Measurements from ENCODE around the gene PPP6R3.
"Not testable (repeated sequence)": the region's sequence is repeated elsewhere in the genome, so short reads cannot be mapped to it uniquely, and the experiment has no call there.

The PPP6R3 gene

GRCh38 chr11:68441466-68442230, 18.9 kb upstream of the PPP6R3 start:
- no peaks in the 10 kb centered on the region for H3K9me3 Mint-ChIP-seq
- peaks cover 4% of the 10 kb centered on the region for H3K4me1 Mint-ChIP-seq (ENCODE audit: low read depth)
- H3K4me3 Mint-ChIP-seq, result no peak overlapping the region
- DNase-seq (ENCODE audit: low spot score), result no peak
- H3K27ac Mint-ChIP-seq, result no peak overlapping the region
- H3K36me3 Mint-ChIP-seq (ENCODE audit: low read depth), result no peaks in the 10 kb centered on the region
- H3K27me3 Mint-ChIP-seq (ENCODE audit: low read depth), result no peaks in the 10 kb centered on the region

- DNase-seq (ENCODE audit: low spot score), result no peak
- no peaks in the 10 kb centered on the region for H3K36me3 Mint-ChIP-seq (ENCODE audit: low read depth)
- H3K27me3 Mint-ChIP-seq (ENCODE audit: low read depth), result no peaks in the 10 kb centered on the region
- H3K4me1 Mint-ChIP-seq (ENCODE audit: low read depth), result peaks cover 1% of the 10 kb centered on the region
- H3K27ac Mint-ChIP-seq, result no peak overlapping the region
- H3K9me3 Mint-ChIP-seq, result no peaks in the 10 kb centered on the region
- H3K4me3 Mint-ChIP-seq, result no peak overlapping the region
These were observed 18.1 kb upstream of the PPP6R3 start for GRCh38 chr11:68442433-68442832.

GRCh38 chr11:68444566-68444965, 16.0 kb upstream of the PPP6R3 start:
- Mint-ChIP-seq H3K27me3 (ENCODE audit: low read depth) (no peaks in the 10 kb centered on the region), H3K9me3 (no peaks in the 10 kb centered on the region), H3K4me3 (no peak overlapping the region)

GRCh38 chr11:68445531-68446035, 15.0 kb upstream of the PPP6R3 start:
- Mint-ChIP-seq H3K4me1 (ENCODE audit: low read depth) (peaks cover 1% of the 10 kb centered on the region), H3K4me3 (no peak overlapping the region), H3K36me3 (ENCODE audit: low read depth) (no peaks in the 10 kb centered on the region), H3K27me3 (ENCODE audit: low read depth) (no peaks in the 10 kb centered on the region), H3K27ac (no peak overlapping the region), H3K9me3 (no peaks in the 10 kb centered on the region)
- no peak for DNase-seq (ENCODE audit: low spot score)

More at GRCh38 chr11:68444566-68444965, 16.0 kb upstream of the PPP6R3 start:
- Mint-ChIP-seq H3K4me1 (ENCODE audit: low read depth) (peaks cover 1% of the 10 kb centered on the region), H3K27ac (no peak overlapping the region), H3K36me3 (ENCODE audit: low read depth) (no peaks in the 10 kb centered on the region)
- DNase-seq (ENCODE audit: low spot score), result no peak

GRCh38 chr11:68446046-68446725, 14.4 kb upstream of the PPP6R3 start:
- H3K27ac Mint-ChIP-seq, result no peak overlapping the region
- DNase-seq (ENCODE audit: low spot score), result no peak
- no peaks in the 10 kb centered on the region for H3K27me3 Mint-ChIP-seq (ENCODE audit: low read depth)
- H3K36me3 Mint-ChIP-seq (ENCODE audit: low read depth), result no peaks in the 10 kb centered on the region
- H3K9me3 Mint-ChIP-seq, result no peaks in the 10 kb centered on the region
- H3K4me1 Mint-ChIP-seq (ENCODE audit: low read depth), result peaks cover 1% of the 10 kb centered on the region
- no peak overlapping the region for H3K4me3 Mint-ChIP-seq

GRCh38 chr11:68447015-68447801, 13.3 kb upstream of the PPP6R3 start:
- Mint-ChIP-seq H3K4me3 (no peak overlapping the region), H3K27ac (no peak overlapping the region), H3K9me3 (no peaks in the 10 kb centered on the region)

GRCh38 chr11:68447914-68448313, 12.6 kb upstream of the PPP6R3 start:
- H3K27ac Mint-ChIP-seq; DNase-seq (ENCODE audit: low spot score); H3K27me3 Mint-ChIP-seq (ENCODE audit: low read depth); H3K36me3 Mint-ChIP-seq (ENCODE audit: low read depth); H3K4me3 Mint-ChIP-seq; H3K9me3 Mint-ChIP-seq; H3K4me1 Mint-ChIP-seq (ENCODE audit: low read depth): not testable (repeated sequence)

More at GRCh38 chr11:68447015-68447801, 13.3 kb upstream of the PPP6R3 start:
- Mint-ChIP-seq H3K27me3 (ENCODE audit: low read depth) (no peaks in the 10 kb centered on the region), H3K4me1 (ENCODE audit: low read depth) (peaks cover 1% of the 10 kb centered on the region), H3K36me3 (ENCODE audit: low read depth) (no peaks in the 10 kb centered on the region)
- peak; percentile 60 for DNase-seq (ENCODE audit: low spot score)

- Mint-ChIP-seq H3K36me3 (ENCODE audit: low read depth) (no peaks in the 10 kb centered on the region), H3K4me1 (ENCODE audit: low read depth) (peaks cover 1% of the 10 kb centered on the region), H3K9me3 (no peaks in the 10 kb centered on the region), H3K27me3 (ENCODE audit: low read depth) (no peaks in the 10 kb centered on the region), H3K4me3 (no peak overlapping the region), H3K27ac (no peak overlapping the region)
- DNase-seq (ENCODE audit: low spot score), result no peak
These were observed 11.9 kb upstream of the PPP6R3 start for GRCh38 chr11:68448604-68449011.

- Mint-ChIP-seq H3K4me3 (no peak overlapping the region), H3K4me1 (ENCODE audit: low read depth) (peaks cover 1% of the 10 kb centered on the region), H3K27ac (no peak overlapping the region), H3K36me3 (ENCODE audit: low read depth) (no peaks in the 10 kb centered on the region), H3K9me3 (no peaks in the 10 kb centered on the region), H3K27me3 (ENCODE audit: low read depth) (no peaks in the 10 kb centered on the region)
- DNase-seq (ENCODE audit: low spot score), result no peak
These were observed 10.6 kb upstream of the PPP6R3 start for GRCh38 chr11:68449951-68450350.

- Mint-ChIP-seq H3K36me3 (ENCODE audit: low read depth) (no peaks in the 10 kb centered on the region), H3K9me3 (no peaks in the 10 kb centered on the region), H3K4me1 (ENCODE audit: low read depth) (peaks cover 1% of the 10 kb centered on the region), H3K27ac (no peak overlapping the region), H3K27me3 (ENCODE audit: low read depth) (peaks cover under 1% of the 10 kb centered on the region), H3K4me3 (no peak overlapping the region)
- DNase-seq (ENCODE audit: low spot score), result no peak
These were observed 9.8 kb upstream of the PPP6R3 start for GRCh38 chr11:68450711-68451110.

GRCh38 chr11:68454767-68455166, 5.8 kb upstream of the PPP6R3 start:
- no peak overlapping the region for H3K4me3 Mint-ChIP-seq
- DNase-seq (ENCODE audit: low spot score), result no peak
- no peaks in the 10 kb centered on the region for H3K9me3 Mint-ChIP-seq
- peaks cover 3% of the 10 kb centered on the region for H3K27me3 Mint-ChIP-seq (ENCODE audit: low read depth)
- no peak overlapping the region for H3K27ac Mint-ChIP-seq
- H3K36me3 Mint-ChIP-seq (ENCODE audit: low read depth), result no peaks in the 10 kb centered on the region
- no peaks in the 10 kb centered on the region for H3K4me1 Mint-ChIP-seq (ENCODE audit: low read depth)

- H3K27me3 Mint-ChIP-seq (ENCODE audit: low read depth), result peaks cover 3% of the 10 kb centered on the region
- no peak overlapping the region for H3K4me3 Mint-ChIP-seq
- H3K4me1 Mint-ChIP-seq (ENCODE audit: low read depth), result no peaks in the 10 kb centered on the region
- no peaks in the 10 kb centered on the region for H3K36me3 Mint-ChIP-seq (ENCODE audit: low read depth)
- H3K9me3 Mint-ChIP-seq, result no peaks in the 10 kb centered on the region
- no peak for DNase-seq (ENCODE audit: low spot score)
- no peak overlapping the region for H3K27ac Mint-ChIP-seq
These were observed 5.1 kb upstream of the PPP6R3 start for GRCh38 chr11:68455485-68455884.

- Mint-ChIP-seq H3K27ac (no peak overlapping the region), H3K4me3 (no peak overlapping the region), H3K4me1 (ENCODE audit: low read depth) (peaks cover 4% of the 10 kb centered on the region)
These were observed 3.2 kb upstream of the PPP6R3 start for GRCh38 chr11:68457216-68457897.

More at GRCh38 chr11:68457216-68457897, 3.2 kb upstream of the PPP6R3 start:
- H3K9me3 Mint-ChIP-seq, result no peaks in the 10 kb centered on the region
- H3K27me3 Mint-ChIP-seq (ENCODE audit: low read depth), result peaks cover 3% of the 10 kb centered on the region
- H3K36me3 Mint-ChIP-seq (ENCODE audit: low read depth), result peaks cover 4% of the 10 kb centered on the region
- no peak for DNase-seq (ENCODE audit: low spot score)

Measured in T-helper 2 cell treated with Interferon-gamma antibody and Interleukin-4, amounts not matched to agents 5 μg/mL and 100 μg/mL, for 36 hours (primary cell).